Epidermal melanocyte (primary cell): Measurements from ENCODE around the gene EGLN1.

ENCODE experiments used
- DNase-seq: peaks from one replicate; pipeline ENCODE4 v3.0.0; 2011; ENCODE audit warnings: low spot score; ENCODE audit not compliant: insufficient read length

The EGLN1 gene

GRCh38 chr1:231334079-231334666 lies 87.9 kb downstream of the EGLN1 start:
- DNase-seq: no peak

GRCh38 chr1:231332761-231333160 lies 89.3 kb downstream of the EGLN1 start:
- DNase-seq: no peak

GRCh38 chr1:231329483-231329882 lies 92.6 kb downstream of the EGLN1 start:
- DNase-seq: no peak

GRCh38 chr1:231327617-231328016 lies 94.5 kb downstream of the EGLN1 start:
- no peak for DNase-seq

- no peak for DNase-seq
Measured at GRCh38 chr1:231326248-231326647, 95.8 kb downstream of the EGLN1 start.

GRCh38 chr1:231324660-231325059 lies 97.4 kb downstream of the EGLN1 start:
- no peak for DNase-seq

GRCh38 chr1:231322880-231323530 lies 99.1 kb downstream of the EGLN1 start:
- DNase-seq: no peak

- DNase-seq: no peak
Measured at GRCh38 chr1:231319080-231319479, 103.0 kb downstream of the EGLN1 start.

- DNase-seq: no peak
Measured at GRCh38 chr1:231318568-231318967, 103.5 kb downstream of the EGLN1 start.

- no peak for DNase-seq
Measured at GRCh38 chr1:231318015-231318355, 104.1 kb downstream of the EGLN1 start.

- DNase-seq: no peak
Measured at GRCh38 chr1:231317306-231318014, 104.6 kb downstream of the EGLN1 start.

- no peak for DNase-seq
Measured at GRCh38 chr1:231315887-231316286, 106.2 kb downstream of the EGLN1 start.
